Measurements from ENCODE around the gene OR5K4. TPM values are rescaled to one million over a fixed set of nuclear protein-coding genes. Genes with fewer than 3 reads are reported as not detected.

The OR5K4 gene
- polyA plus RNA-seq, 1 donor from 2014 or later, result not detected

DNA sequence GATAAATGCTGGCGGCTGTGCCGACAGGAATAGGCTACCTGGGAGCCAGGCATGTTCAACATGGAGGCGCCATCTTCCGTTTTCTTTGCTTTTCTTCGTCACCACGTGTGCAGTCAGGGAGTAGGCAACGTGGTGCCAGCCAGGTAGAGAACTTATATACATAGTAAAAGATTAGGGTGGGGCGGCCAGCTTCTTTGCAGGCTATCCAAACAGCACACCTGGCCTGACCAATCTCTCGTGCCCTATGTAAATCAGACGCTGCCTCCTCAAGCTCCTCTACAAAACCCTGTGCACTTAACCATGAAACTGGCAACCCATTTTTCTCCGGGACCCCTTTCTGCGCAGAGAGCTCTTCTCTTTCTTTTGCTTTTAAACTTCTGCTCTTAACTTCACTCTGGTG lies 28.6 kb upstream of the OR5K4 start:
- no peak overlapping the region for H3K4me2 ChIP-seq (ENCODE audit: low read length)
- no peaks in the 10 kb centered on the region for H4K20me1 ChIP-seq (ENCODE audit: insufficient read depth)
- H3K9me2 ChIP-seq (ENCODE audit: insufficient read depth, low read length), result no peaks in the 10 kb centered on the region
- H2AFZ ChIP-seq (ENCODE audit: low read depth, low read length), result no peak overlapping the region
- no peak for TF ChIP-seq RAD21 (conservative IDR thresholded peaks at IDR 0.05)
- TF ChIP-seq MXI1 (conservative IDR thresholded peaks at IDR 0.05; ENCODE audit: poor library complexity, severe bottlenecking), result no peak
- TF ChIP-seq EZH2 (IDR thresholded peaks at IDR 0.05; ENCODE audit: borderline replicate concordance, insufficient read depth, low read length, poor library complexity, severe bottlenecking), result no peak
- no peak overlapping the region for H3K27ac ChIP-seq (ENCODE audit: low read length)
- no peak overlapping the region for H3K9ac ChIP-seq (ENCODE audit: low read length)
- H3F3A ChIP-seq (ENCODE audit: insufficient read depth, low read length, poor library complexity, severe bottlenecking), result no peaks in the 10 kb centered on the region
- H3K27me3 ChIP-seq (ENCODE audit: insufficient read depth, low read depth, low read length), result no peaks in the 10 kb centered on the region
- no peaks in the 10 kb centered on the region for H3K9me3 ChIP-seq (ENCODE audit: low read length)
- no peak overlapping the region for H3K4me3 ChIP-seq (ENCODE audit: low read length)
- H3K79me2 ChIP-seq (replicated peaks; ENCODE audit: insufficient read depth, low read length), result no peaks in the 10 kb centered on the region
- no peaks in the 10 kb centered on the region for H3K36me3 ChIP-seq (ENCODE audit: insufficient read depth, low read length)

DNA sequence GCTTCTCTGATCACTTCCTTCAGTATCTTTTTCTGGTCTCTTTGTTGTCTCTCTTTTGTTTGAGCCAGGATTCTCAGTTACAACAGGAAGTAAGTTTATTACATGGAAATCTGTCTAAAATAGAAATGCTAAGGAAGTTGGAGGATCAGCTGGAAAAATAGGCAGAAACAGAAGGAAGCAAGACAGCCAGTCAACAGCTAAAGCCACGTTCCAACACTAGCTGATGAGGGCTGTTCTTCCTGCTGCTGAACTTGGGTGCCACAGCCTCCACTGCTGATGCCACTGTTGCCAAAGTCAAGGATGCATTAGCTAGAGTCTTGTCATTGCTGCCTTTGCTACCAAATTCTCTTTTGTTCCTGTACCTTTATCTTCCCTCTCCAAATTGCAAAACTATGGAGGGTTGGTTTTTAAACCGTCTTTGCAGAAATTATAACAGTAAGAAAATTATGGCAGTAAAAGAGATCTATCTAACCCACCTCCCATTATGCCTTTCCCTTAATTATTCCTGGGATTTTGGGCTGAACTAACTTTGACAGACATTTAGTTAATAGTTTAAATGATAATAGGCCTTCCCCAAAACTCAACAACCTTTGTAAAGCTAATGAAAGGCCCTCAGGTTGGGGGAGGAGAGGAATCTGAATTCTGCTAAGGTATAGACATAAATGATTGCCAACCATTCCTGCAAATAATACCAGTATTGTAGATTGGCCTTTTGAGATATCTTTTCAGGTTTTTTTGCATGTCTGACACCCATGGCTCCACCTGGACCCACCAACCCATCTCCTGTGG lies 27.4 kb upstream of the OR5K4 start:
- H3K4me2 ChIP-seq (ENCODE audit: low read length), result no peak overlapping the region
- H3K27ac ChIP-seq (ENCODE audit: low read length), result no peak overlapping the region
- TF ChIP-seq MXI1 (conservative IDR thresholded peaks at IDR 0.05; ENCODE audit: poor library complexity, severe bottlenecking) (no peak), SMC3 (conservative IDR thresholded peaks at IDR 0.05; ENCODE audit: poor library complexity) (no peak), POLR2AphosphoS5 (IDR thresholded peaks at IDR 0.05) (no peak), EP300 (conservative IDR thresholded peaks at IDR 0.05; ENCODE audit: poor library complexity, severe bottlenecking) (no peak)
- TF ChIP-seq, protein P1, sequence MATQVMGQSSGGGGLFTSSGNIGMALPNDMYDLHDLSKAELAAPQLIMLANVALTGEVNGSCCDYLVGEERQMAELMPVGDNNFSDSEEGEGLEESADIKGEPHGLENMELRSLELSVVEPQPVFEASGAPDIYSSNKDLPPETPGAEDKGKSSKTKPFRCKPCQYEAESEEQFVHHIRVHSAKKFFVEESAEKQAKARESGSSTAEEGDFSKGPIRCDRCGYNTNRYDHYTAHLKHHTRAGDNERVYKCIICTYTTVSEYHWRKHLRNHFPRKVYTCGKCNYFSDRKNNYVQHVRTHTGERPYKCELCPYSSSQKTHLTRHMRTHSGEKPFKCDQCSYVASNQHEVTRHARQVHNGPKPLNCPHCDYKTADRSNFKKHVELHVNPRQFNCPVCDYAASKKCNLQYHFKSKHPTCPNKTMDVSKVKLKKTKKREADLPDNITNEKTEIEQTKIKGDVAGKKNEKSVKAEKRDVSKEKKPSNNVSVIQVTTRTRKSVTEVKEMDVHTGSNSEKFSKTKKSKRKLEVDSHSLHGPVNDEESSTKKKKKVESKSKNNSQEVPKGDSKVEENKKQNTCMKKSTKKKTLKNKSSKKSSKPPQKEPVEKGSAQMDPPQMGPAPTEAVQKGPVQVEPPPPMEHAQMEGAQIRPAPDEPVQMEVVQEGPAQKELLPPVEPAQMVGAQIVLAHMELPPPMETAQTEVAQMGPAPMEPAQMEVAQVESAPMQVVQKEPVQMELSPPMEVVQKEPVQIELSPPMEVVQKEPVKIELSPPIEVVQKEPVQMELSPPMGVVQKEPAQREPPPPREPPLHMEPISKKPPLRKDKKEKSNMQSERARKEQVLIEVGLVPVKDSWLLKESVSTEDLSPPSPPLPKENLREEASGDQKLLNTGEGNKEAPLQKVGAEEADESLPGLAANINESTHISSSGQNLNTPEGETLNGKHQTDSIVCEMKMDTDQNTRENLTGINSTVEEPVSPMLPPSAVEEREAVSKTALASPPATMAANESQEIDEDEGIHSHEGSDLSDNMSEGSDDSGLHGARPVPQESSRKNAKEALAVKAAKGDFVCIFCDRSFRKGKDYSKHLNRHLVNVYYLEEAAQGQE (IDR thresholded peaks at IDR 0.05; ENCODE audit: borderline replicate concordance), result no peak
- TF ChIP-seq, protein P2, sequence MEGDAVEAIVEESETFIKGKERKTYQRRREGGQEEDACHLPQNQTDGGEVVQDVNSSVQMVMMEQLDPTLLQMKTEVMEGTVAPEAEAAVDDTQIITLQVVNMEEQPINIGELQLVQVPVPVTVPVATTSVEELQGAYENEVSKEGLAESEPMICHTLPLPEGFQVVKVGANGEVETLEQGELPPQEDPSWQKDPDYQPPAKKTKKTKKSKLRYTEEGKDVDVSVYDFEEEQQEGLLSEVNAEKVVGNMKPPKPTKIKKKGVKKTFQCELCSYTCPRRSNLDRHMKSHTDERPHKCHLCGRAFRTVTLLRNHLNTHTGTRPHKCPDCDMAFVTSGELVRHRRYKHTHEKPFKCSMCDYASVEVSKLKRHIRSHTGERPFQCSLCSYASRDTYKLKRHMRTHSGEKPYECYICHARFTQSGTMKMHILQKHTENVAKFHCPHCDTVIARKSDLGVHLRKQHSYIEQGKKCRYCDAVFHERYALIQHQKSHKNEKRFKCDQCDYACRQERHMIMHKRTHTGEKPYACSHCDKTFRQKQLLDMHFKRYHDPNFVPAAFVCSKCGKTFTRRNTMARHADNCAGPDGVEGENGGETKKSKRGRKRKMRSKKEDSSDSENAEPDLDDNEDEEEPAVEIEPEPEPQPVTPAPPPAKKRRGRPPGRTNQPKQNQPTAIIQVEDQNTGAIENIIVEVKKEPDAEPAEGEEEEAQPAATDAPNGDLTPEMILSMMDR (IDR thresholded peaks at IDR 0.05; ENCODE audit: poor library complexity, severe bottlenecking), result no peak

More for the DNA sequence above, 27.4 kb upstream of the OR5K4 start:
- H4K20me1 ChIP-seq (ENCODE audit: insufficient read depth), result no peaks in the 10 kb centered on the region
- H3K9me2 ChIP-seq (ENCODE audit: insufficient read depth, low read length), result no peaks in the 10 kb centered on the region
- H3K27me3 ChIP-seq (ENCODE audit: insufficient read depth, low read depth, low read length), result no peaks in the 10 kb centered on the region
- H3K4me3 ChIP-seq (ENCODE audit: low read length), result no peak overlapping the region
- H3K79me2 ChIP-seq (replicated peaks; ENCODE audit: insufficient read depth, low read length), result no peaks in the 10 kb centered on the region
- H3K9me3 ChIP-seq (ENCODE audit: low read length), result no peaks in the 10 kb centered on the region
- no peaks in the 10 kb centered on the region for H3F3A ChIP-seq (ENCODE audit: insufficient read depth, low read length, poor library complexity, severe bottlenecking)
- H3K36me3 ChIP-seq (ENCODE audit: insufficient read depth, low read length), result no peaks in the 10 kb centered on the region
- no peak overlapping the region for H2AFZ ChIP-seq (ENCODE audit: low read depth, low read length)
- H3K9ac ChIP-seq (ENCODE audit: low read length), result no peak overlapping the region
